Measurements from ENCODE around the gene VIPR2. TPM values are rescaled to one million over a fixed set of nuclear protein-coding genes. Genes with fewer than 3 reads are reported as not detected.

VIPR2 gene
- total and polyA plus RNA-seq, 10 donors, result 0.41 to 1.4 (median 0.64) TPM

DNA sequence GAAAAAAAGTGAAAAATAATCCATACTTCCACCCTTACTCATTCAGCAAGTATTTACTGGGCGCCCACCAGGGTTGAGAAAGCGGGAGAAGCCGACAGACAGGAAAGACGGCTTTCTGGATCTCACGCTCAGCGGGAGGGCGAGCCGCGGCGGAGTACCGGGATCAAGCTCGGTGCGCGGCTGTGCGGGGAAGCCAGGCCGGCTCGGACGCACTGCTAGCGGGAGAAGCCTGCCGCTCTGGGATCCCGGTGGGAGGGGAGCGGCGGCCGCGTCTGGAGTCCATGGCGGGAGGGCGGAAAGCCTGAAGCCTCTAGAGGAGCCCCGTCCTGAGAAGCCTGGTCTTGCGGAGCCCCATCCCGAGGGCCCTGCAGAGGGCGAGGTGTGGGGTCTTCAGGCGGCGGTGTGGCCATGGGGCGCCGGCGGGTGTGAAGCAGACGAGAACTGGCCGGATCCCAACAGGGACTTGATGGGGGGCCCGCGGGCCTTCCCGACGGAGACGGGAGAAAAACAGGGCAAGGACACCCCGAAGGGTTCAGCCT is 82.9 kb downstream of the VIPR2 start:
- 49 to 75% (median 54%) methylated on average over 37 to 44 of the region's 44 CpGs for WGBS, 5 donors
- Histone ChIP-seq H3K27ac (no peak overlapping the region), H3K4me1 (no peaks in the 10 kb centered on the region), H3K36me3 (no peaks in the 10 kb centered on the region), H3K9me3 (peaks cover 0 to 7% (median 0%) of the 10 kb centered on the region in 8 donors), H3K4me3 (no peak overlapping the region), H3K27me3 (replicated peaks in 1 of 7) (peaks cover 0 to 9% (median 0%) of the 10 kb centered on the region in 7 donors)
- DNase-seq, result no peak
- TF ChIP-seq POLR2AphosphoS5 (IDR thresholded peaks at IDR 0.05) (no peak), POLR2A (IDR thresholded peaks at IDR 0.05) (no peak), CTCF (IDR thresholded peaks at IDR 0.05 in 8 of 11, conservative IDR thresholded peaks at IDR 0.05 in 3 of 11) (no peak)
- intact Hi-C loops (cut with DNase I; ENCODE audit: low total_unique reads), result no loop called here

DNA sequence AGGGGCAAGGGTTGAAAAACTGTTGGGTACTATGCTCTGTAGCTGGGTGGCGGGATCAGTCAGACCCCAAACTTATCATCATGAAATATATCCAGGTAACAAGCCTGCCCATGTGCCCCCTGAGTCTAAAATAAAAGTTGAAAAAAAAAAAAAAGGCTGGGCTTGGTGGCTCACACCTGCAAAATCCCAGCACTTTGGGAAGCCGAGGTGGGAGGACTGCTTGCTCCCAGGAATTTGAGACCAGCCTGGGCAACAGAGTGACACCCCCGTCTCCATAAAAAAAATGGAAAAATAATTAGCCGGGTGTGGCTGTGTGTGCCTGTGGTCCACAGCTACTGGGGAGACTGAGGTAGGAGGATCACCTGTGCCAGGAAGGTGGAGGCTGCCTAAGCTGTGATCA is 83.5 kb downstream of the VIPR2 start:
- Histone ChIP-seq H3K4me1 (no peaks in the 10 kb centered on the region), H3K27ac (no peak overlapping the region), H3K36me3 (no peaks in the 10 kb centered on the region), H3K4me3 (no peak overlapping the region), H3K27me3 (replicated peaks in 1 of 7) (peaks cover 0 to 9% (median 0%) of the 10 kb centered on the region in 7 donors), H3K9me3 (peaks cover 0 to 7% (median 0%) of the 10 kb centered on the region in 8 donors)
- intact Hi-C loops (cut with DNase I; ENCODE audit: low total_unique reads), result no loop called here
- 85 to 92% (median 90%) methylated on average over 4 of the region's 4 CpGs for WGBS, 5 donors
- TF ChIP-seq POLR2A (IDR thresholded peaks at IDR 0.05) (no peak), POLR2AphosphoS5 (IDR thresholded peaks at IDR 0.05) (no peak), CTCF (IDR thresholded peaks at IDR 0.05 in 8 of 11, conservative IDR thresholded peaks at IDR 0.05 in 3 of 11) (no peak)
- DNase-seq, result no peak

GRCh38 chr7:159060440-159060839 is 84.2 kb downstream of the VIPR2 start:
- no peak for DNase-seq
- Histone ChIP-seq H3K4me1 (no peaks in the 10 kb centered on the region), H3K27ac (no peak overlapping the region), H3K4me3 (no peak overlapping the region), H3K36me3 (no peaks in the 10 kb centered on the region), H3K27me3 (replicated peaks in 1 of 7) (peaks cover 0 to 9% (median 0%) of the 10 kb centered on the region in 7 donors), H3K9me3 (peaks cover 0 to 7% (median 0%) of the 10 kb centered on the region in 8 donors)
- TF ChIP-seq POLR2AphosphoS5 (IDR thresholded peaks at IDR 0.05) (no peak), CTCF (IDR thresholded peaks at IDR 0.05 in 8 of 11, conservative IDR thresholded peaks at IDR 0.05 in 3 of 11) (peak in 1 of 11 experiments; percentile 2), POLR2A (IDR thresholded peaks at IDR 0.05) (no peak)
- WGBS, 5 donors, result 87 to 94% (median 91%) methylated on average over 2 of the region's 2 CpGs
- intact Hi-C loops (cut with DNase I; ENCODE audit: low total_unique reads), result no loop called here

DNA sequence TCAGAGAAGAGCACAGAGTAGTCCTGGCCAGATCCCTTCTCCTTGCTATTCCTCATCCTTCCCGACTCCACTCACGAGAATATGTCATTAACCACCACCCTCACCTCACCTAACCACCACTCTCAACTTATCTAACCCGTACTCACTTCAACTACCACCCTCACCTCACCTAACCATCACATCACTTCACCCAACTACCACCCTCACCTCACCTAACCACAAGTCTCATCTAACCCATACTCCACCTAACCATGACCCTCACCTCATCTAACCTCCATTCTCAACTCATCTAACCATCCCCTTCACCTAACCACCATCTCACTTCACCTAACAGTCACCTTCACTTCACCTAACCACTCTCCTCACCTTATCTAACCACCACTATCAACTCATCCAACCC is 85.0 kb downstream of the VIPR2 start:
- Histone ChIP-seq H3K4me1 (no peaks in the 10 kb centered on the region), H3K36me3 (no peaks in the 10 kb centered on the region), H3K27me3 (replicated peaks in 1 of 7) (peaks cover 0 to 9% (median 0%) of the 10 kb centered on the region in 7 donors), H3K9me3 (peaks cover 0 to 7% (median 0%) of the 10 kb centered on the region in 8 donors), H3K4me3 (no peak overlapping the region), H3K27ac (no peak overlapping the region)
- DNase-seq, result no peak
- TF ChIP-seq CTCF (IDR thresholded peaks at IDR 0.05 in 8 of 11, conservative IDR thresholded peaks at IDR 0.05 in 3 of 11) (no peak), POLR2AphosphoS5 (IDR thresholded peaks at IDR 0.05) (no peak), POLR2A (IDR thresholded peaks at IDR 0.05) (no peak)
- intact Hi-C loops (cut with DNase I; ENCODE audit: low total_unique reads), result no loop called here
- WGBS, 5 donors, result 80 to 91% (median 87%) methylated on average over 2 to 3 of the region's 3 CpGs
